Lower leg skin (tissue), 3 donors: ENCODE measurements around the gene IQCH.

Experiments used
- POLR2A ChIP-seq, 2 donors: fragments of 450-650 bp; IDR thresholded peaks; one replicate each; pipeline ENCODE4 v1.6.1; 2016 to 2017; ENCODE audit warnings: antibody characterized with exemption in 2 of 2, mild to moderate bottlenecking in 1 of 2, moderate library complexity in 1 of 2
- TF ChIP-seq, protein P1 (sequence below), 3 donors: fragments of 450-650 bp; IDR thresholded peaks; one replicate each; pipeline ENCODE4 v1.5.1; 2016; ENCODE audit warnings: antibody characterized with exemption in 3 of 3, mild to moderate bottlenecking in 3 of 3, moderate library complexity in 2 of 3

DNA sequence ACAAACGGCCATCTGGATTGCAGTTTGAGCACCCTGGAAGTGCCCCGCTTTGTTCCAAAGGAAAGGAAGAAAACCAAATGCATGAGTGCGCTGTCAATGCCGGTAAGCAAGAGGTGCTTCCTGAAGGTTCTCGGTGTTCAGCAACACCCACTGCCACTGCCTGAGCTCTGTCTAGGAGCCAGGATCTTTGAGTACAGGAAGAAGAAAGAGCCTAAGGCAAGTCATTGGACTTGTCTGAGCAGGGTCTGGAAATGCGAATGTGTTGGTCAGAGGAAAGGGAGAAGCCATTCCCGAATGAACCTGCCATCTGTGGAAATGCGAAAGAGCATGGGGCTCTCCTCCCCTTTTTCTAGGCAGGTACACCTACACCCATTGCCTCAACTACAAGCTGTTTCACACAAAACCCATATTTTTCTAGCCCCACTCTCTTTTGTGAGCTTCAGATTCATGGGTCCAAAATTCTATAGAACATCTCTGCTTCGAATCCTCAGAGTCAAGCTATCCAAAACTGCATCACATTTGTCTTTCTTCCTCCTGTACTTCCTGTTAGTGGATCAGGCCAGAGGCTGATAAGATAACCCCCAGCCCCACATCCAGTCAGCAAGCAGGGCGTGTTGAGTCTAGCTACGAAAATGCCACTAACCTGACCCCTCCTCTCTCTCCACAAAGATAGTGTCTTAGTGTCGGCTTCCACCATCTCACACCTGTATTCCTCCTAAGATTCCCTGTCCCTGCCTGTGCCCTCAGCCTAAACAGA is 210.8 kb downstream of the IQCH start:
- TF ChIP-seq, protein P1, sequence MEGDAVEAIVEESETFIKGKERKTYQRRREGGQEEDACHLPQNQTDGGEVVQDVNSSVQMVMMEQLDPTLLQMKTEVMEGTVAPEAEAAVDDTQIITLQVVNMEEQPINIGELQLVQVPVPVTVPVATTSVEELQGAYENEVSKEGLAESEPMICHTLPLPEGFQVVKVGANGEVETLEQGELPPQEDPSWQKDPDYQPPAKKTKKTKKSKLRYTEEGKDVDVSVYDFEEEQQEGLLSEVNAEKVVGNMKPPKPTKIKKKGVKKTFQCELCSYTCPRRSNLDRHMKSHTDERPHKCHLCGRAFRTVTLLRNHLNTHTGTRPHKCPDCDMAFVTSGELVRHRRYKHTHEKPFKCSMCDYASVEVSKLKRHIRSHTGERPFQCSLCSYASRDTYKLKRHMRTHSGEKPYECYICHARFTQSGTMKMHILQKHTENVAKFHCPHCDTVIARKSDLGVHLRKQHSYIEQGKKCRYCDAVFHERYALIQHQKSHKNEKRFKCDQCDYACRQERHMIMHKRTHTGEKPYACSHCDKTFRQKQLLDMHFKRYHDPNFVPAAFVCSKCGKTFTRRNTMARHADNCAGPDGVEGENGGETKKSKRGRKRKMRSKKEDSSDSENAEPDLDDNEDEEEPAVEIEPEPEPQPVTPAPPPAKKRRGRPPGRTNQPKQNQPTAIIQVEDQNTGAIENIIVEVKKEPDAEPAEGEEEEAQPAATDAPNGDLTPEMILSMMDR (IDR thresholded peaks at IDR 0.05) = no peak
- no peak for TF ChIP-seq POLR2A (IDR thresholded peaks at IDR 0.05)
